ENCODE measurements around the gene BCL11A. TPM values are rescaled to one million over a fixed set of nuclear protein-coding genes. Genes with fewer than 3 reads are reported as not detected.
A peak's percentile ranks its signal among the peaks of the same experiment; 100 is the strongest.

The BCL11A gene
- total and polyA plus RNA-seq, 2 donors from 2014 or later, result 1.4 to 8.7 TPM

GRCh38 chr2:60523963-60524362 lies 29.5 kb downstream of the BCL11A start:
- Histone ChIP-seq H3K4me3 (ENCODE audit: low read length in 3 of 3) (no peak overlapping the region), H3K4me1 (ENCODE audit: control insufficient read depth in 2 of 3, insufficient read depth in 2 of 3, low read depth in 1 of 3, low read length in 3 of 3) (peaks cover 0 to 3% (median 0%) of the 10 kb centered on the region in 3 donors), H3K27me3 (ENCODE audit: control insufficient read depth, insufficient read depth, low read length) (no peaks in the 10 kb centered on the region), H3K27ac (ENCODE audit: low read depth in 2 of 2, low read length in 2 of 2) (no peak overlapping the region), H3K9me3 (ENCODE audit: control insufficient read depth in 2 of 3, insufficient read depth in 1 of 3, low read length in 3 of 3) (no peaks in the 10 kb centered on the region), H3K36me3 (ENCODE audit: control insufficient read depth in 2 of 3, insufficient read depth in 3 of 3, low read length in 3 of 3) (no peaks in the 10 kb centered on the region), H3K9ac (ENCODE audit: low read length in 3 of 3) (no peak overlapping the region)
- DNase-seq (no peak), FAIRE-seq (no peak)
- intact Hi-C loops (cut with DNase I), result no loop called here
- no peak for TF ChIP-seq CTCF (IDR thresholded peaks at IDR 0.05; ENCODE audit: borderline replicate concordance, extremely low read depth, insufficient read depth)

- Histone ChIP-seq H3K36me3 (ENCODE audit: control insufficient read depth in 2 of 3, insufficient read depth in 3 of 3, low read length in 3 of 3) (no peaks in the 10 kb centered on the region), H3K27ac (ENCODE audit: low read depth in 2 of 2, low read length in 2 of 2) (no peak overlapping the region), H3K9ac (ENCODE audit: low read length in 3 of 3) (no peak overlapping the region), H3K9me3 (ENCODE audit: control insufficient read depth in 2 of 3, insufficient read depth in 1 of 3, low read length in 3 of 3) (no peaks in the 10 kb centered on the region), H3K27me3 (ENCODE audit: control insufficient read depth, insufficient read depth, low read length) (no peaks in the 10 kb centered on the region), H3K4me1 (ENCODE audit: control insufficient read depth in 2 of 3, insufficient read depth in 2 of 3, low read depth in 1 of 3, low read length in 3 of 3) (no peaks in the 10 kb centered on the region), H3K4me3 (ENCODE audit: low read length in 3 of 3) (no peak overlapping the region)
- TF ChIP-seq CTCF (IDR thresholded peaks at IDR 0.05; ENCODE audit: borderline replicate concordance, extremely low read depth, insufficient read depth), result no peak
- DNase-seq (no peak), FAIRE-seq (no peak)
- intact Hi-C loops (cut with DNase I), result no loop called here
Measured at GRCh38 chr2:60522462-60522861, 31.0 kb downstream of the BCL11A start.

GRCh38 chr2:60521626-60522025 lies 31.8 kb downstream of the BCL11A start:
- no peaks in the 10 kb centered on the region for H3K36me3 ChIP-seq (ENCODE audit: control insufficient read depth in 2 of 3, insufficient read depth in 3 of 3, low read length in 3 of 3)
- intact Hi-C loops (cut with DNase I), result no loop called here
- no peak for DNase-seq
- no peak overlapping the region for H3K27ac ChIP-seq (ENCODE audit: low read depth in 2 of 2, low read length in 2 of 2)
- H3K9ac ChIP-seq (ENCODE audit: low read length in 3 of 3), result no peak overlapping the region
- no peak for TF ChIP-seq CTCF (IDR thresholded peaks at IDR 0.05; ENCODE audit: borderline replicate concordance, extremely low read depth, insufficient read depth)
- H3K9me3 ChIP-seq (ENCODE audit: control insufficient read depth in 2 of 3, insufficient read depth in 1 of 3, low read length in 3 of 3), result no peaks in the 10 kb centered on the region
- no peaks in the 10 kb centered on the region for H3K27me3 ChIP-seq (ENCODE audit: control insufficient read depth, insufficient read depth, low read length)
- FAIRE-seq, result no peak
- no peak overlapping the region for H3K4me3 ChIP-seq (ENCODE audit: low read length in 3 of 3)
- H3K4me1 ChIP-seq (ENCODE audit: control insufficient read depth in 2 of 3, insufficient read depth in 2 of 3, low read depth in 1 of 3, low read length in 3 of 3), result no peaks in the 10 kb centered on the region

GRCh38 chr2:60520917-60521539 lies 32.4 kb downstream of the BCL11A start:
- Histone ChIP-seq H3K36me3 (ENCODE audit: control insufficient read depth in 2 of 3, insufficient read depth in 3 of 3, low read length in 3 of 3) (no peaks in the 10 kb centered on the region), H3K4me3 (ENCODE audit: low read length in 3 of 3) (no peak overlapping the region), H3K27me3 (ENCODE audit: control insufficient read depth, insufficient read depth, low read length) (no peaks in the 10 kb centered on the region), H3K27ac (ENCODE audit: low read depth in 2 of 2, low read length in 2 of 2) (no peak overlapping the region), H3K4me1 (ENCODE audit: control insufficient read depth in 2 of 3, insufficient read depth in 2 of 3, low read depth in 1 of 3, low read length in 3 of 3) (no peaks in the 10 kb centered on the region), H3K9ac (ENCODE audit: low read length in 3 of 3) (no peak overlapping the region), H3K9me3 (ENCODE audit: control insufficient read depth in 2 of 3, insufficient read depth in 1 of 3, low read length in 3 of 3) (no peaks in the 10 kb centered on the region)
- intact Hi-C loops (cut with DNase I), result no loop called here
- FAIRE-seq (no peak), DNase-seq (peak in 1 of 5 donors; percentile 1)
- TF ChIP-seq CTCF (IDR thresholded peaks at IDR 0.05; ENCODE audit: borderline replicate concordance, extremely low read depth, insufficient read depth), result no peak

Measured in kidney (tissue), 14 donors.